WTC11 (cell line): ENCODE measurements around the gene PRDX1.

ENCODE experiments used
- SMAD3 ChIP-seq: sonication (generic); formaldehyde crosslinking; IDR thresholded peaks from 2 replicates; pipeline ENCODE4 v1.8.0; 2022; ENCODE audit warnings: missing genetic modification reagents, mild to moderate bottlenecking, borderline replicate concordance
- TEAD1 ChIP-seq: sonication (generic); formaldehyde crosslinking; IDR thresholded peaks from 2 replicates; pipeline ENCODE4 v1.8.0; 2022; ENCODE audit warnings: mild to moderate bottlenecking, missing genetic modification reagents
- TEAD4 ChIP-seq: sonication (generic); formaldehyde crosslinking; IDR thresholded peaks from 2 replicates; pipeline ENCODE4 v1.8.0; 2022; ENCODE audit warnings: mild to moderate bottlenecking, missing genetic modification reagents
- ZNF121 ChIP-seq: sonication (generic); formaldehyde crosslinking; IDR thresholded peaks from 2 replicates; pipeline ENCODE4 v1.8.0; 2023; ENCODE audit warnings: missing genetic modification reagents
- ZNF138 ChIP-seq: sonication (generic); formaldehyde crosslinking; conservative IDR thresholded peaks from 2 replicates; pipeline ENCODE4 v1.8.1; 2022; ENCODE audit warnings: mild to moderate bottlenecking, moderate library complexity, missing genetic modification reagents
- ZNF232 ChIP-seq: sonication (generic); formaldehyde crosslinking; IDR thresholded peaks from 2 replicates; pipeline ENCODE4 v1.8.0; 2022; ENCODE audit warnings: mild to moderate bottlenecking, missing genetic modification reagents
- TF ChIP-seq, protein P1 (sequence below): fragments of 200-600 bp; IDR thresholded peaks from 2 replicates; pipeline ENCODE4 v1.8.0; 2022; ENCODE audit warnings: antibody characterized with exemption
- TF ChIP-seq, protein P2 (sequence below): sonication (generic); formaldehyde crosslinking; IDR thresholded peaks from 2 replicates; pipeline ENCODE4 v1.8.0; 2022; ENCODE audit warnings: mild to moderate bottlenecking, missing genetic modification reagents
- TF ChIP-seq, protein P3 (sequence below): fragments of 250-450 bp; sonication (Bioruptor Pico); IDR thresholded peaks from 2 replicates; pipeline ENCODE4 v2.1.2; 2022; ENCODE audit warnings: mild to moderate bottlenecking, moderate library complexity
- TF ChIP-seq, protein P4 (sequence below): sonication (generic); formaldehyde crosslinking; IDR thresholded peaks from 2 replicates; pipeline ENCODE4 v1.8.0; 2022; ENCODE audit warnings: mild to moderate bottlenecking, missing genetic modification reagents
- TF ChIP-seq, protein P5 (sequence below): fragments of 250-450 bp; sonication (Bioruptor Pico); IDR thresholded peaks from 2 replicates; pipeline ENCODE4 v1.9.0; 2021; ENCODE audit warnings: mild to moderate bottlenecking, borderline replicate concordance
- TF ChIP-seq, protein P6 (sequence below): sonication (generic); formaldehyde crosslinking; IDR thresholded peaks from 2 replicates; pipeline ENCODE4 v1.8.1; 2023; ENCODE audit warnings: mild to moderate bottlenecking, missing genetic modification reagents, moderate library complexity

DNA sequence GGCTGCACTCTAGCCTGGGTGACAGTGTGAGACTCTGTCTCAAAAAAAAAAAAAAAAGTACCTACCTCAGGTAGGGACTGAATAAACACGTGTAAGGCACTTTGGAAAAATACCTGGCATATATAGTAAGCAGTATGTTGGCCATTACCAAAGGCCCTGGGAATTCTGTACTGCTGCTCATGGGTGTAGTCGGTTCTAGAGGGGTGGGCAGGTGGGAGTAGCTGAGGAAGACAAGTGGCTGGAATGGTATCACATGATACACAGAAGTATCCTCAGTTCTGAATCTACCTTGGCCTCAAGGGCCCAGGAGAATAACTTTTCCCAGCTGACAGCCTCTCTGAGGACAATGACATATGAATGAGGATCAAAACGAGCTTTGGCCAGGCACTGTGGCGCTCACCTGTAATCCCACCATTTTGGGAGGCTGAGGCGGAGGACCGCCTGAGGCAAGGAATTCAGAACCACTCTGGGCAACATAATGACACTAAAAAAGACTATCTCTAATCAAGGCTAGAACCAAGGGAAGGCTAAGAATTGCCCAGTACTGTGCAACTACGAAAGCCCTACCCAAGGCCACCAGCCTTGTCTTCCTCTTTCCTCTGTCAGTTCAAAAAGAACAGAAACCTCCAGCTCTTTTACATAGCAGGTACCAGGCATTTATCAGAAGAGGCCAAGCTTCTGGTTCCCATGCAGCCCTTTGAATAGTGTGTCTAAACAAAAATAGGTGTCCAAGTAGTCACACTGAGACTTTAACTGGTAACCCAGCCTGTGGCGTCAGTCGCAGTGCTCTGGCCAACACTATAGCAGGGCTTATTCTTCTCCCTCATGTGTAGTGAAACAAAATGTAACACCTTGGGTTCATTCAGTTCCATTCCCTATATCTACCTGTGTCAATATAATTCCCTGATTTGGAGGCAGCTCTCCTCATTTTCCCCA, 11.4 kb downstream of the PRDX1 start:
- TF ChIP-seq, protein P1, sequence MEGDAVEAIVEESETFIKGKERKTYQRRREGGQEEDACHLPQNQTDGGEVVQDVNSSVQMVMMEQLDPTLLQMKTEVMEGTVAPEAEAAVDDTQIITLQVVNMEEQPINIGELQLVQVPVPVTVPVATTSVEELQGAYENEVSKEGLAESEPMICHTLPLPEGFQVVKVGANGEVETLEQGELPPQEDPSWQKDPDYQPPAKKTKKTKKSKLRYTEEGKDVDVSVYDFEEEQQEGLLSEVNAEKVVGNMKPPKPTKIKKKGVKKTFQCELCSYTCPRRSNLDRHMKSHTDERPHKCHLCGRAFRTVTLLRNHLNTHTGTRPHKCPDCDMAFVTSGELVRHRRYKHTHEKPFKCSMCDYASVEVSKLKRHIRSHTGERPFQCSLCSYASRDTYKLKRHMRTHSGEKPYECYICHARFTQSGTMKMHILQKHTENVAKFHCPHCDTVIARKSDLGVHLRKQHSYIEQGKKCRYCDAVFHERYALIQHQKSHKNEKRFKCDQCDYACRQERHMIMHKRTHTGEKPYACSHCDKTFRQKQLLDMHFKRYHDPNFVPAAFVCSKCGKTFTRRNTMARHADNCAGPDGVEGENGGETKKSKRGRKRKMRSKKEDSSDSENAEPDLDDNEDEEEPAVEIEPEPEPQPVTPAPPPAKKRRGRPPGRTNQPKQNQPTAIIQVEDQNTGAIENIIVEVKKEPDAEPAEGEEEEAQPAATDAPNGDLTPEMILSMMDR = no peak
- no peak for TF ChIP-seq TEAD1 (CRISPR knock-in tag)
- TF ChIP-seq, protein P2, sequence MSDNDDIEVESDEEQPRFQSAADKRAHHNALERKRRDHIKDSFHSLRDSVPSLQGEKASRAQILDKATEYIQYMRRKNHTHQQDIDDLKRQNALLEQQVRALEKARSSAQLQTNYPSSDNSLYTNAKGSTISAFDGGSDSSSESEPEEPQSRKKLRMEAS (CRISPR knock-in tag) = no peak
- no peak for TF ChIP-seq ZNF232
- TF ChIP-seq, protein P3, sequence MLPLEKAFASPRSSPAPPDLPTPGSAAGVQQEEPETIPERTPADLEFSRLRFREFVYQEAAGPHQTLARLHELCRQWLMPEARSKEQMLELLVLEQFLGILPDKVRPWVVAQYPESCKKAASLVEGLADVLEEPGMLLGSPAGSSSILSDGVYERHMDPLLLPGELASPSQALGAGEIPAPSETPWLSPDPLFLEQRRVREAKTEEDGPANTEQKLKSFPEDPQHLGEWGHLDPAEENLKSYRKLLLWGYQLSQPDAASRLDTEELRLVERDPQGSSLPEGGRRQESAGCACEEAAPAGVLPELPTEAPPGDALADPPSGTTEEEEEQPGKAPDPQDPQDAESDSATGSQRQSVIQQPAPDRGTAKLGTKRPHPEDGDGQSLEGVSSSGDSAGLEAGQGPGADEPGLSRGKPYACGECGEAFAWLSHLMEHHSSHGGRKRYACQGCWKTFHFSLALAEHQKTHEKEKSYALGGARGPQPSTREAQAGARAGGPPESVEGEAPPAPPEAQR (CRISPR knock-in tag) = no peak
- TF ChIP-seq, protein P4, sequence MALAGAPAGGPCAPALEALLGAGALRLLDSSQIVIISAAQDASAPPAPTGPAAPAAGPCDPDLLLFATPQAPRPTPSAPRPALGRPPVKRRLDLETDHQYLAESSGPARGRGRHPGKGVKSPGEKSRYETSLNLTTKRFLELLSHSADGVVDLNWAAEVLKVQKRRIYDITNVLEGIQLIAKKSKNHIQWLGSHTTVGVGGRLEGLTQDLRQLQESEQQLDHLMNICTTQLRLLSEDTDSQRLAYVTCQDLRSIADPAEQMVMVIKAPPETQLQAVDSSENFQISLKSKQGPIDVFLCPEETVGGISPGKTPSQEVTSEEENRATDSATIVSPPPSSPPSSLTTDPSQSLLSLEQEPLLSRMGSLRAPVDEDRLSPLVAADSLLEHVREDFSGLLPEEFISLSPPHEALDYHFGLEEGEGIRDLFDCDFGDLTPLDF (CRISPR knock-in tag) = no peak
- TF ChIP-seq SMAD3 (CRISPR knock-in tag) = no peak
- TF ChIP-seq, protein P5, sequence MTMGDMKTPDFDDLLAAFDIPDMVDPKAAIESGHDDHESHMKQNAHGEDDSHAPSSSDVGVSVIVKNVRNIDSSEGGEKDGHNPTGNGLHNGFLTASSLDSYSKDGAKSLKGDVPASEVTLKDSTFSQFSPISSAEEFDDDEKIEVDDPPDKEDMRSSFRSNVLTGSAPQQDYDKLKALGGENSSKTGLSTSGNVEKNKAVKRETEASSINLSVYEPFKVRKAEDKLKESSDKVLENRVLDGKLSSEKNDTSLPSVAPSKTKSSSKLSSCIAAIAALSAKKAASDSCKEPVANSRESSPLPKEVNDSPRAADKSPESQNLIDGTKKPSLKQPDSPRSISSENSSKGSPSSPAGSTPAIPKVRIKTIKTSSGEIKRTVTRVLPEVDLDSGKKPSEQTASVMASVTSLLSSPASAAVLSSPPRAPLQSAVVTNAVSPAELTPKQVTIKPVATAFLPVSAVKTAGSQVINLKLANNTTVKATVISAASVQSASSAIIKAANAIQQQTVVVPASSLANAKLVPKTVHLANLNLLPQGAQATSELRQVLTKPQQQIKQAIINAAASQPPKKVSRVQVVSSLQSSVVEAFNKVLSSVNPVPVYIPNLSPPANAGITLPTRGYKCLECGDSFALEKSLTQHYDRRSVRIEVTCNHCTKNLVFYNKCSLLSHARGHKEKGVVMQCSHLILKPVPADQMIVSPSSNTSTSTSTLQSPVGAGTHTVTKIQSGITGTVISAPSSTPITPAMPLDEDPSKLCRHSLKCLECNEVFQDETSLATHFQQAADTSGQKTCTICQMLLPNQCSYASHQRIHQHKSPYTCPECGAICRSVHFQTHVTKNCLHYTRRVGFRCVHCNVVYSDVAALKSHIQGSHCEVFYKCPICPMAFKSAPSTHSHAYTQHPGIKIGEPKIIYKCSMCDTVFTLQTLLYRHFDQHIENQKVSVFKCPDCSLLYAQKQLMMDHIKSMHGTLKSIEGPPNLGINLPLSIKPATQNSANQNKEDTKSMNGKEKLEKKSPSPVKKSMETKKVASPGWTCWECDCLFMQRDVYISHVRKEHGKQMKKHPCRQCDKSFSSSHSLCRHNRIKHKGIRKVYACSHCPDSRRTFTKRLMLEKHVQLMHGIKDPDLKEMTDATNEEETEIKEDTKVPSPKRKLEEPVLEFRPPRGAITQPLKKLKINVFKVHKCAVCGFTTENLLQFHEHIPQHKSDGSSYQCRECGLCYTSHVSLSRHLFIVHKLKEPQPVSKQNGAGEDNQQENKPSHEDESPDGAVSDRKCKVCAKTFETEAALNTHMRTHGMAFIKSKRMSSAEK (CRISPR knock-in tag) = no peak
- TF ChIP-seq TEAD4 = no peak
- TF ChIP-seq ZNF121 (CRISPR knock-in tag) = no peak
- TF ChIP-seq, protein P6, sequence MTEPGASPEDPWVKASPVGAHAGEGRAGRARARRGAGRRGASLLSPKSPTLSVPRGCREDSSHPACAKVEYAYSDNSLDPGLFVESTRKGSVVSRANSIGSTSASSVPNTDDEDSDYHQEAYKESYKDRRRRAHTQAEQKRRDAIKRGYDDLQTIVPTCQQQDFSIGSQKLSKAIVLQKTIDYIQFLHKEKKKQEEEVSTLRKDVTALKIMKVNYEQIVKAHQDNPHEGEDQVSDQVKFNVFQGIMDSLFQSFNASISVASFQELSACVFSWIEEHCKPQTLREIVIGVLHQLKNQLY (CRISPR knock-in tag) = no peak
- no peak for TF ChIP-seq ZNF138 (CRISPR knock-in tag)
